HepG2 (cell line): ENCODE data around the gene CORO1A. TPM values are rescaled to one million over a fixed set of nuclear protein-coding genes. Genes with fewer than 3 reads are reported as not detected.
A peak's percentile ranks its signal among the peaks of the same experiment; 100 is the strongest.

Experiments
- GABPB1 ChIP-seq: IDR thresholded peaks from 2 replicates; pipeline ENCODE4 v1.6.1; 2016; ENCODE audit warnings: mild to moderate bottlenecking, missing genetic modification reagents, moderate library complexity, missing compliant biosample characterization
- GLI4 ChIP-seq: sonication (generic); formaldehyde crosslinking; IDR thresholded peaks from 2 replicates; pipeline ENCODE4 v1.5.1; 2020; ENCODE audit warnings: missing genetic modification reagents, mild to moderate bottlenecking, moderate library complexity, borderline replicate concordance
- HDAC2 ChIP-seq: sonication (generic); formaldehyde crosslinking; IDR thresholded peaks from 2 replicates; pipeline ENCODE4 v1.4.0; 2020; ENCODE audit warnings: missing genetic modification reagents
- HNF4G ChIP-seq, 2 experiments: sonication (generic) in 1 of 2; formaldehyde crosslinking in 1 of 2; IDR thresholded peaks; 2 replicates each; pipeline versions ENCODE4 v1.4.0 to v1.6.1; 2011 to 2020; ENCODE audit warnings: borderline replicate concordance in 2 of 2, low read depth in 2 of 2, mild to moderate bottlenecking in 2 of 2, low read length in 1 of 2, missing genetic modification reagents in 1 of 2, moderate library complexity in 1 of 2
- IKZF1 ChIP-seq: fragments of 450-650 bp; IDR thresholded peaks from 2 replicates; pipeline ENCODE4 v1.7.1; 2016
- NAIF1 ChIP-seq: sonication (generic); formaldehyde crosslinking; IDR thresholded peaks from 2 replicates; pipeline ENCODE4 v1.5.0; 2020; ENCODE audit warnings: mild to moderate bottlenecking, missing genetic modification reagents, borderline replicate concordance
- POLR2AphosphoS5 ChIP-seq: IDR thresholded peaks from 2 replicates; pipeline ENCODE4 v1.6.1; 2012; ENCODE audit warnings: low read depth, low read length
- SALL2 ChIP-seq: sonication (generic); formaldehyde crosslinking; IDR thresholded peaks from 2 replicates; pipeline ENCODE4 v1.8.1; 2023; ENCODE audit warnings: mild to moderate bottlenecking, missing genetic modification reagents, inconsistent platforms
- SMYD3 ChIP-seq: sonication (generic); formaldehyde crosslinking; IDR thresholded peaks from 2 replicates; pipeline ENCODE4 v1.8.1; 2023; ENCODE audit warnings: mild to moderate bottlenecking, missing genetic modification reagents
- ZBTB33 ChIP-seq: sonication (generic); formaldehyde crosslinking; IDR thresholded peaks from 2 replicates; pipeline ENCODE4 v1.4.0; 2020; ENCODE audit warnings: missing genetic modification reagents
- ZMYM3 ChIP-seq: sonication (generic); formaldehyde crosslinking; IDR thresholded peaks from 2 replicates; pipeline ENCODE4 v1.5.1; 2020; ENCODE audit warnings: mild to moderate bottlenecking, missing genetic modification reagents
- ZNF317 ChIP-seq: sonication (generic); formaldehyde crosslinking; IDR thresholded peaks from 2 replicates; pipeline ENCODE4 v1.5.0; 2020; ENCODE audit warnings: mild to moderate bottlenecking, missing genetic modification reagents
- ZNF550 ChIP-seq: sonication (generic); formaldehyde crosslinking; IDR thresholded peaks from 2 replicates; pipeline ENCODE4 v1.4.0; 2020; ENCODE audit warnings: mild to moderate bottlenecking, missing genetic modification reagents, borderline replicate concordance
- ZNF597 ChIP-seq: sonication (generic); formaldehyde crosslinking; IDR thresholded peaks from 2 replicates; pipeline ENCODE4 v1.5.0; 2020; ENCODE audit warnings: missing genetic modification reagents
- ZNF672 ChIP-seq: sonication (generic); formaldehyde crosslinking; IDR thresholded peaks from 2 replicates; pipeline ENCODE4 v1.8.1; 2022; ENCODE audit warnings: missing genetic modification reagents
- ZNF703 ChIP-seq: sonication (generic); formaldehyde crosslinking; IDR thresholded peaks from 2 replicates; pipeline ENCODE4 v1.5.1; 2020; ENCODE audit warnings: missing genetic modification reagents, mild to moderate bottlenecking, moderate library complexity, borderline replicate concordance
- ZNF75D ChIP-seq: sonication (generic); formaldehyde crosslinking; IDR thresholded peaks from 2 replicates; pipeline ENCODE4 v1.8.1; 2023; ENCODE audit warnings: missing genetic modification reagents, mild to moderate bottlenecking, borderline replicate concordance
- polyA plus RNA-seq, 8 experiments: library from polyadenylated mRNA; depleted of rRNA in 3 of 8; stranded (reverse) in 7 of 8; unstranded in 1 of 8; fragments of >200 nt; fragmentation: Illumina TruSeq in 4 of 8; extraction: Trizol in 4 of 8; gene quantifications; 2 replicates each; pipeline versions ENCODE4 v1.2.1 to v1.2.3, GENCODE V29; 2011 to 2016; ENCODE audit warnings: low read depth in 4 of 8, missing spikeins in 1 of 8, mixed read lengths in 1 of 8; ENCODE audit not compliant: insufficient read depth in 1 of 8
- total RNA-seq, 5 experiments: library from RNA; depleted of rRNA; stranded (reverse); fragments of >200 nt; fragmentation: Illumina TruSeq; extraction: Trizol; gene quantifications; 2 replicates each; pipeline ENCODE4 v1.2.3, GENCODE V29; 2016; ENCODE audit warnings: low read depth in 1 of 5
- TF ChIP-seq, protein P1 (sequence below), 2 experiments: sonication (generic) in 1 of 2; formaldehyde crosslinking in 1 of 2; IDR thresholded peaks; 2 replicates each; pipeline versions ENCODE4 v1.5.1 to v1.6.1; 2011 to 2020; ENCODE audit warnings: borderline replicate concordance in 1 of 2, low read depth in 1 of 2, low read length in 1 of 2, mild to moderate bottlenecking in 1 of 2, missing genetic modification reagents in 1 of 2, moderate library complexity in 1 of 2
- TF ChIP-seq, protein P2 (sequence below): IDR thresholded peaks from 2 replicates; pipeline ENCODE4 v1.6.1; 2016; ENCODE audit warnings: low read depth, borderline replicate concordance
- TF ChIP-seq, protein P3 (sequence below): sonication (generic); formaldehyde crosslinking; IDR thresholded peaks from 2 replicates; pipeline ENCODE4 v1.9.0; 2021; ENCODE audit warnings: missing genetic modification reagents, borderline replicate concordance

Gene CORO1A
- total and polyA plus RNA-seq, 2 of the 13 experiments (the other 11 are each of a cell fraction or from before 2014, with no cell fraction given): 6.5 to 12.9 TPM

GRCh38 chr16:30142672-30143346 lies 40.6 kb upstream of the CORO1A start (continued):
- TF ChIP-seq ZNF75D (no peak), ZNF703 (CRISPR knock-in tag) (no peak), ZMYM3 (CRISPR knock-in tag) (peak; percentile 56; the same call in 1 of the 2 replicates), POLR2AphosphoS5 (no peak), IKZF1 (no peak), ZNF550 (CRISPR knock-in tag) (no peak), ZBTB33 (CRISPR knock-in tag) (0 out of 2 replicates have a peak, but pooled peaks have one; percentile 7), GABPB1 (CRISPR knock-in tag) (peak; percentile 25), ZNF317 (CRISPR knock-in tag) (0 out of 2 replicates have a peak, but pooled peaks have one; percentile 27), HNF4G (IDR thresholded peaks at IDR 0.05; ENCODE audit: borderline replicate concordance, low read depth, low read length) (peak; percentile 24; the same call in 1 of the 2 replicates), HNF4G (CRISPR knock-in tag; IDR thresholded peaks at IDR 0.05; ENCODE audit: borderline replicate concordance, low read depth) (no peak), SMYD3 (CRISPR knock-in tag) (no peak), GLI4 (no peak), HDAC2 (peak; percentile 38; the same call in 1 of the 2 replicates), NAIF1 (CRISPR knock-in tag) (no peak), ZNF672 (no peak), SALL2 (CRISPR knock-in tag) (no peak), ZNF597 (CRISPR knock-in tag) (no peak)
- TF ChIP-seq, protein P1, sequence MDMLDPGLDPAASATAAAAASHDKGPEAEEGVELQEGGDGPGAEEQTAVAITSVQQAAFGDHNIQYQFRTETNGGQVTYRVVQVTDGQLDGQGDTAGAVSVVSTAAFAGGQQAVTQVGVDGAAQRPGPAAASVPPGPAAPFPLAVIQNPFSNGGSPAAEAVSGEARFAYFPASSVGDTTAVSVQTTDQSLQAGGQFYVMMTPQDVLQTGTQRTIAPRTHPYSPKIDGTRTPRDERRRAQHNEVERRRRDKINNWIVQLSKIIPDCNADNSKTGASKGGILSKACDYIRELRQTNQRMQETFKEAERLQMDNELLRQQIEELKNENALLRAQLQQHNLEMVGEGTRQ (IDR thresholded peaks at IDR 0.05; ENCODE audit: low read depth, low read length): no peak
- TF ChIP-seq, protein P1 (CRISPR knock-in tag; IDR thresholded peaks at IDR 0.05; ENCODE audit: borderline replicate concordance): no peak
- TF ChIP-seq, protein P2, sequence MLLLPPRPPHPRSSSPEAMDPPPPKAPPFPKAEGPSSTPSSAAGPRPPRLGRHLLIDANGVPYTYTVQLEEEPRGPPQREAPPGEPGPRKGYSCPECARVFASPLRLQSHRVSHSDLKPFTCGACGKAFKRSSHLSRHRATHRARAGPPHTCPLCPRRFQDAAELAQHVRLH (CRISPR knock-in tag): peak; percentile 41; the same call in 1 of the 2 replicates
- TF ChIP-seq, protein P3, sequence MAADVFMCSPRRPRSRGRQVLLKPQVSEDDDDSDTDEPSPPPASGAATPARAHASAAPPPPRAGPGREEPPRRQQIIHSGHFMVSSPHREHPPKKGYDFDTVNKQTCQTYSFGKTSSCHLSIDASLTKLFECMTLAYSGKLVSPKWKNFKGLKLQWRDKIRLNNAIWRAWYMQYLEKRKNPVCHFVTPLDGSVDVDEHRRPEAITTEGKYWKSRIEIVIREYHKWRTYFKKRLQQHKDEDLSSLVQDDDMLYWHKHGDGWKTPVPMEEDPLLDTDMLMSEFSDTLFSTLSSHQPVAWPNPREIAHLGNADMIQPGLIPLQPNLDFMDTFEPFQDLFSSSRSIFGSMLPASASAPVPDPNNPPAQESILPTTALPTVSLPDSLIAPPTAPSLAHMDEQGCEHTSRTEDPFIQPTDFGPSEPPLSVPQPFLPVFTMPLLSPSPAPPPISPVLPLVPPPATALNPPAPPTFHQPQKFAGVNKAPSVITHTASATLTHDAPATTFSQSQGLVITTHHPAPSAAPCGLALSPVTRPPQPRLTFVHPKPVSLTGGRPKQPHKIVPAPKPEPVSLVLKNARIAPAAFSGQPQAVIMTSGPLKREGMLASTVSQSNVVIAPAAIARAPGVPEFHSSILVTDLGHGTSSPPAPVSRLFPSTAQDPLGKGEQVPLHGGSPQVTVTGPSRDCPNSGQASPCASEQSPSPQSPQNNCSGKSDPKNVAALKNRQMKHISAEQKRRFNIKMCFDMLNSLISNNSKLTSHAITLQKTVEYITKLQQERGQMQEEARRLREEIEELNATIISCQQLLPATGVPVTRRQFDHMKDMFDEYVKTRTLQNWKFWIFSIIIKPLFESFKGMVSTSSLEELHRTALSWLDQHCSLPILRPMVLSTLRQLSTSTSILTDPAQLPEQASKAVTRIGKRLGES (CRISPR knock-in tag): no peak
